Keratinocyte (primary cell): Measurements from ENCODE around the gene RCSD1.

Experiments used
- CTCF ChIP-seq, 3 experiments: IDR thresholded peaks in 1 of 3; conservative IDR thresholded peaks in 1 of 3; optimal IDR thresholded peaks in 1 of 3; 2 replicates in 2 of 3; 3 replicates in 1 of 3; pipeline versions ENCODE3 to v1.5.1; 2011; ENCODE audit warnings: low read length in 3 of 3, mild to moderate bottlenecking in 3 of 3, moderate library complexity in 2 of 3, control low read depth in 1 of 3, inconsistent platforms in 1 of 3; ENCODE audit not compliant: insufficient read depth in 2 of 3; ENCODE audit errors: extremely low read depth in 1 of 3
- EZH2 ChIP-seq: IDR thresholded peaks from one replicate; pipeline ENCODE4 v1.6.1; 2012; ENCODE audit warnings: inconsistent platforms, mild to moderate bottlenecking, low read length, moderate library complexity

DNA sequence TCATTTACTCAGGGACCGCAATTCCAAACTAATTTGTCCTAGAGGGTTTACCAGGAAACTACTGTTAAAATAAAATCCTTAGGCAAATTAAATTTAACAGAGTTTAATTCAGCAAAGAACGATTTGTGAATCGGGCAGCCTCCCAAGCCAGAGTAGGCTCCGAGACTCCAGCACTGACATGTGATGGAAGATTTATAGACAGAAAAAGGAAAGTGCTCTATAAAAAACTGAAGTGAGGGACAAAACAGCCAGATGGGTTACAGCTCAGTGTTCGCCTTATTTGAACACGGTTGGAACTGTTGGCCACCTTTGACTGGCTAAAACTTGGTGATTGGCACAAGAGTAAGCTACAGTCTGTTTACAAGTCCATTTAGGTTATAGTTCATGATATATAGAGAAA is 35.2 kb upstream of the RCSD1 start:
- TF ChIP-seq CTCF (optimal IDR thresholded peaks at IDR 0.05 in 1 of 3, IDR thresholded peaks at IDR 0.05 in 1 of 3, conservative IDR thresholded peaks at IDR 0.05 in 1 of 3; ENCODE audit: extremely low read depth in 1 of 3, insufficient read depth in 2 of 3, low read length in 3 of 3) (no peak), EZH2 (no peak)
